Lung (tissue), 13 donors: Measurements from ENCODE around the gene SCLT1. TPM values are rescaled to one million over a fixed set of nuclear protein-coding genes. Genes with fewer than 3 reads are reported as not detected.

Experiments
- ATAC-seq: fragments of 200-7000 bp; cut with Tn5 transposase; one replicate; pipeline ENCODE4 v1.9.1; 2020; ENCODE audit warnings: moderate number of reproducible peaks; ENCODE audit not compliant: insufficient read depth, low FRiP score
- DNase-seq, 3 donors: peaks; one replicate each; pipeline ENCODE4 v3.0.0-alpha.2; 2013 to 2017
- H3K27ac ChIP-seq, 2 donors: one replicate each; pipeline ENCODE4 v1.5.1; 2013; ENCODE audit warnings: mild to moderate bottlenecking in 2 of 2, moderate library complexity in 2 of 2, control low read depth in 1 of 2, inconsistent platforms in 1 of 2, low read depth in 1 of 2, low read length in 1 of 2
- H3K27me3 ChIP-seq, 3 donors: one replicate each; pipeline ENCODE4 v1.5.1; 2013; ENCODE audit warnings: low read length in 2 of 3; ENCODE audit not compliant: control insufficient read depth in 3 of 3, insufficient read depth in 3 of 3
- H3K36me3 ChIP-seq, 4 donors: one replicate each; pipeline ENCODE4 v1.5.1; 2013; ENCODE audit warnings: low read length in 4 of 4, mild to moderate bottlenecking in 1 of 4, moderate library complexity in 1 of 4; ENCODE audit not compliant: control insufficient read depth in 4 of 4, insufficient read depth in 4 of 4
- H3K4me1 ChIP-seq, 5 donors: one replicate each; pipeline ENCODE4 v1.5.1; 2013; ENCODE audit warnings: low read length in 5 of 5, mild to moderate bottlenecking in 2 of 5, moderate library complexity in 1 of 5; ENCODE audit not compliant: control insufficient read depth in 5 of 5, insufficient read depth in 5 of 5
- H3K4me3 ChIP-seq: one replicate; pipeline ENCODE4 v1.5.1; 2013; ENCODE audit warnings: mild to moderate bottlenecking, control low read depth, moderate library complexity
- H3K9ac ChIP-seq, 2 donors: one replicate each; pipeline ENCODE4 v1.5.1; 2013; ENCODE audit warnings: low read length in 2 of 2, control low read depth in 1 of 2; ENCODE audit not compliant: insufficient read depth in 1 of 2
- H3K9me3 ChIP-seq, 4 donors: one replicate each; pipeline ENCODE4 v1.5.1; 2013; ENCODE audit warnings: low read length in 3 of 4, mild to moderate bottlenecking in 1 of 4, moderate library complexity in 1 of 4; ENCODE audit not compliant: control insufficient read depth in 4 of 4, insufficient read depth in 3 of 4
- CTCF ChIP-seq: IDR thresholded peaks from 2 replicates; pipeline ENCODE4 v1.5.1; 2012; ENCODE audit warnings: mild to moderate bottlenecking; ENCODE audit errors: control extremely low read depth, extremely low read depth
- WGBS, 2 donors: extraction: QIAGEN DNeasy Blood & Tissue Kit; methylation state at CpG; one replicate each; pipeline ENCODE4 v1.1.7; 2013; 5-methylcytosine and 5-hydroxymethylcytosine counted together
- polyA plus RNA-seq, 2 donors: library from polyadenylated mRNA; stranded (reverse); fragments of 200-250 nt; gene quantifications; one replicate each; pipeline ENCODE4 v1.2.1, GENCODE V29; 2013
- small RNA-seq: library from RNA; depleted of rRNA; stranded (forward); fragments of <200 nt; gene quantifications from one replicate; pipeline ENCODE3, GENCODE V24; 2014; ENCODE audit warnings: low replicate concordance
- total RNA-seq, 2 donors: library from RNA; depleted of rRNA in 1 of 2; stranded (reverse); fragments of >200 nt in 1 of 2; gene quantifications; one replicate each; pipeline ENCODE4 v1.2.1, GENCODE V29; 2014 to 2021
- donor health status: control.
- donor health status: control.
- donor health status: Bipolar disorder and iron deficiency.
- donor health status: healthy.
- donor health status: DM: yes; HTN: yes; CAD: no.

SCLT1 gene
- total and polyA plus RNA-seq, 4 donors, result 4.3 to 31.8 (median 9.7) TPM

GRCh38 chr4:128837198-128837597, 256.1 kb downstream of the SCLT1 start:
- Histone ChIP-seq H3K4me3 (no peak overlapping the region), H3K36me3 (peaks cover 0 to 6% (median 3%) of the 10 kb centered on the region in 4 donors), H3K9ac (no peak overlapping the region), H3K9me3 (no peaks in the 10 kb centered on the region), H3K27ac (peak overlapping the region in 1 of 2 donors; percentile 66), H3K27me3 (no peaks in the 10 kb centered on the region), H3K4me1 (peaks cover 7 to 19% (median 11%) of the 10 kb centered on the region in 5 donors)
- no peak for TF ChIP-seq CTCF
- ATAC-seq (no peak), DNase-seq (no peak)
- WGBS, 2 donors, result 91 to 96% methylated on average over 2 of the region's 2 CpGs

- peak; percentile 20 for ATAC-seq
- H3K9ac ChIP-seq, result no peak overlapping the region
- no peak overlapping the region for H3K4me3 ChIP-seq
- no peak for TF ChIP-seq CTCF
- H3K4me1 ChIP-seq, result peaks cover 12 to 26% (median 21%) of the 10 kb centered on the region in 5 donors
- H3K27me3 ChIP-seq, result no peaks in the 10 kb centered on the region
- H3K36me3 ChIP-seq, result peaks cover 0 to 9% (median 3%) of the 10 kb centered on the region in 4 donors
- H3K27ac ChIP-seq, result peak overlapping the region; percentile 52 to 86
- H3K9me3 ChIP-seq, result no peaks in the 10 kb centered on the region
- WGBS, 2 donors, result 61 to 76% methylated on average over 8 of the region's 8 CpGs
- peak; percentile 75 to 87 (median 80) for DNase-seq
Measured at GRCh38 chr4:128835498-128836222, 257.7 kb downstream of the SCLT1 start.

Small RNA genes lying within 50 kb of the gene (small RNA-seq; reads per million reads assigned to genes)
- not detected for gene AC093826.2

Other genes starting within 250 kb of the SCLT1 start
- 10 to 100 TPM; 14.2 to 26.8 TPM for gene C4orf33, start 2.6 kb upstream of the SCLT1 start, total RNA-seq
- 10 to 100 TPM in 1 of 2 donors, 1 to 10 TPM in 1; 8.4 to 10.6 TPM for gene C4orf33, start 2.6 kb upstream of the SCLT1 start, polyA plus RNA-seq